Cerebellar cortex (tissue), 1 donor: Measurements from ENCODE around the gene TTL.

ENCODE experiments used
- DNase-seq: peaks from one replicate; pipeline ENCODE4 v3.0.0-alpha.2; 2015; ENCODE audit warnings: low spot score

Gene TTL

GRCh38 chr2:112583497-112584133 is 101.7 kb downstream of the TTL start:
- peak; percentile 41 for DNase-seq

DNA sequence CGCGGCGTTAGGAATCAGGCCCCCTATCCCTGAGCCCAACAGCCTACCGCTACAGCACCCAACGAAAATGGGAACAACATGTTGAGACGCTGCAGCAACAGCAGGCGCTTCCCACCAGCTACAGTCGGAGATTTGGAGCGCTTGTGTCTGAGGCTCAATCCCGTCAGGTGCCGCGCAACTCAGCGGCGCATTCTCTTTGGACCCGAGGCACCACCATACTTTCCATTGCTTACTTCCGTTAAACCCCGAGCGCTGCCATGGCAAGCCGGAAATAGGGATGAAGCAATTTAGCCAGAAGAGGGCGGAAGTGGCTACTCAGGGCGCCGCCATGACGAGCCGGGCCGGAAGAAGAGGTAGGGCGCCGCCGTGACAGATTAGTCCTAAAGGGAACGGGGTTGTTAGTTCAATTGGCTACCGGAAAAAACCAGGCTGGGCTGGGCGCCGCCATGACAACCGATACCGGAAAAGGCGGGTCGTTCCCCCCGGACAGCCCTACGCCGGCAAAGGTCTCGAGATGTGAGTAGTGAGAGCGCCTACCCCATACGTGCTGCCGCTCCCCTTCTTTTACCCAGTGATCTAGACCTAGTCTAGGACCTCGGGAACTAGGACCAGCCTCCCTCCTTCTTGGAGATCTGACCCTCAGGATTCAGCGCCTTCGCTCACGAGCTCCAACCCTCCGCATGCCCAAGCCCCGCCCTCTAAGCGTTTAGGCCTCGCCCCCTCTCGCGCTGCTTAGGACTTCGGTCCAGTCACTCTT is 102.4 kb downstream of the TTL start, which contains the start of gene CHCHD5:
TSS of gene CHCHD5 (plus strand) at position 476 of the 757 bp plus-strand sequence. CDS start at position 515, 39 bp downstream.
- DNase-seq = peak; percentile 98

- DNase-seq = no peak
Observed at GRCh38 chr2:112584891-112585250, 102.9 kb downstream of the TTL start.

DNA sequence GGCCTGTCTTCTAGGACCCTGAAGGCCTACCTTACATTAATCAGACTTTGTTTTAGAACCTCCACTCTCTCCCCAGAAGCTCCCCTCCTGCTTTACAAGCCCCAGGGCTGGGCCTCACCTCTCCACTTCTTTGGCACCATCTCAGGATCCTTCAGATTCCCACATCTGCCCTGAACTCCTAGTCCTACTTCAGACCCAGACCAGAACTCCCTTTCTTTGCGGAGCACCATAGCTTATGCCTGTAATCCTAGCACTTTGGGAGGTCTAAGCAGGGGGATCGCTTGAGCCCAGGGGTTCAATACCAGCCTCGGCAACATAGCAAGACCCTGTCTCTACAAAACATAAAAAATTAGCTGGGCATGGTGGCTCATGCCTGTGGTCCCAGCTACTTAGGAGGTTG is 103.4 kb downstream of the TTL start:
- no peak for DNase-seq

GRCh38 chr2:112585873-112586464 is 104.0 kb downstream of the TTL start:
- DNase-seq = no peak

DNA sequence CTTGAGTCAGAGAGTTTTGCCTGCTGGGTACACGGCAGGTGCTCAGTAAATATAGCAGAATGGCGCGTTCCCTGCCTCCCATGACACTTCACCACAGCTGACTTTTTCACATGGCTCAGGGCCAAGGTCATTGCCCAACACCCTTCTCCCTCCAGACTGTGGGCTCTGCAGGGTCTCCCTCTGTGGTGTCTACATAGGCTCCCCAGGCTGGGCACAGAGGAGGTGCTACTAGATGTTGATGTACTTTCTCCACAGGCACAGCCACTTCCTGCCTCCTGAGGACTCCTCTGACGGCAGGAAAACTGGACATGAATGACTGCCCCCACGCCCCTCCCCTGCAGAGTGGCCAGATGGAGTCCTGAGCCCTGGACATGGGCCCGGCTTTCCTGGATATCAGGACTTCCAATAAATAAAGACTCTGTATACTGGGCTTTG is 106.7 kb downstream of the TTL start:
- DNase-seq = peak; percentile 93
